Muscle layer of colon (tissue), 2 donors: ENCODE results near the gene RFXANK.
A peak's percentile ranks its signal among the peaks of the same experiment; 100 is the strongest.

ENCODE experiments used
- H3K27ac ChIP-seq: one replicate; pipeline ENCODE4 v1.7.0; 2013; ENCODE audit warnings: low read depth, mild to moderate bottlenecking, low read length, moderate library complexity
- H3K27me3 ChIP-seq, 2 donors: one replicate each; pipeline ENCODE4 v1.7.0; 2013; ENCODE audit warnings: low read length in 2 of 2, mild to moderate bottlenecking in 2 of 2; ENCODE audit not compliant: insufficient read depth in 2 of 2, control insufficient read depth in 1 of 2
- H3K36me3 ChIP-seq: one replicate; pipeline ENCODE4 v1.7.0; 2013; ENCODE audit warnings: mild to moderate bottlenecking, low read length; ENCODE audit not compliant: insufficient read depth
- H3K4me1 ChIP-seq: one replicate; pipeline ENCODE4 v1.7.0; 2013; ENCODE audit warnings: mild to moderate bottlenecking, low read length; ENCODE audit not compliant: insufficient read depth
- H3K4me3 ChIP-seq, 2 donors: one replicate each; pipeline ENCODE4 v1.7.0; 2013; ENCODE audit warnings: low read length in 2 of 2, low read depth in 1 of 2, mild to moderate bottlenecking in 1 of 2, moderate library complexity in 1 of 2
- H3K9ac ChIP-seq: one replicate; pipeline ENCODE4 v1.7.0; 2013; ENCODE audit warnings: low read length
- H3K9me3 ChIP-seq: one replicate; pipeline ENCODE4 v1.7.0; 2013; ENCODE audit warnings: mild to moderate bottlenecking, low read length
- donor health status: abdominal sarcoma.
- donor health status: Adenocarcinoma of cecum.

RFXANK gene

GRCh38 chr19:19224150-19224851, 32.2 kb downstream of the RFXANK start:
- no peak overlapping the region for H3K27ac ChIP-seq
- no peaks in the 10 kb centered on the region for H3K4me1 ChIP-seq
- peaks cover 13 to 43% of the 10 kb centered on the region in 2 donors for H3K27me3 ChIP-seq
- H3K9me3 ChIP-seq = no peaks in the 10 kb centered on the region
- no peaks in the 10 kb centered on the region for H3K36me3 ChIP-seq
- no peak overlapping the region for H3K9ac ChIP-seq
- no peak overlapping the region for H3K4me3 ChIP-seq

GRCh38 chr19:19224852-19225494, 32.9 kb downstream of the RFXANK start:
- Histone ChIP-seq H3K9ac (no peak overlapping the region), H3K27ac (no peak overlapping the region), H3K36me3 (no peaks in the 10 kb centered on the region), H3K27me3 (peaks cover 13 to 43% of the 10 kb centered on the region in 2 donors), H3K4me3 (peak overlapping the region in 1 of 2 donors; percentile 32), H3K4me1 (no peaks in the 10 kb centered on the region), H3K9me3 (no peaks in the 10 kb centered on the region)

- Histone ChIP-seq H3K4me3 (no peak overlapping the region), H3K36me3 (no peaks in the 10 kb centered on the region), H3K9me3 (no peaks in the 10 kb centered on the region), H3K9ac (no peak overlapping the region), H3K27me3 (peaks cover 13 to 43% of the 10 kb centered on the region in 2 donors), H3K27ac (no peak overlapping the region), H3K4me1 (no peaks in the 10 kb centered on the region)
These were observed 34.1 kb downstream of the RFXANK start for GRCh38 chr19:19226204-19226603.

GRCh38 chr19:19226663-19227062, 34.6 kb downstream of the RFXANK start:
- no peaks in the 10 kb centered on the region for H3K36me3 ChIP-seq
- H3K27me3 ChIP-seq = peaks cover 13 to 43% of the 10 kb centered on the region in 2 donors
- H3K9ac ChIP-seq = no peak overlapping the region
- no peaks in the 10 kb centered on the region for H3K9me3 ChIP-seq
- no peaks in the 10 kb centered on the region for H3K4me1 ChIP-seq
- H3K4me3 ChIP-seq = no peak overlapping the region
- no peak overlapping the region for H3K27ac ChIP-seq

- no peaks in the 10 kb centered on the region for H3K36me3 ChIP-seq
- no peaks in the 10 kb centered on the region for H3K4me1 ChIP-seq
- H3K27ac ChIP-seq = no peak overlapping the region
- peaks cover 13 to 43% of the 10 kb centered on the region in 2 donors for H3K27me3 ChIP-seq
- H3K9ac ChIP-seq = no peak overlapping the region
- no peaks in the 10 kb centered on the region for H3K9me3 ChIP-seq
- no peak overlapping the region for H3K4me3 ChIP-seq
These were observed 35.2 kb downstream of the RFXANK start for GRCh38 chr19:19227217-19227616.

- H3K27ac ChIP-seq = no peak overlapping the region
- peaks cover 5% of the 10 kb centered on the region for H3K9me3 ChIP-seq
- peaks cover 10 to 33% of the 10 kb centered on the region in 2 donors for H3K27me3 ChIP-seq
- no peak overlapping the region for H3K9ac ChIP-seq
- no peak overlapping the region for H3K4me3 ChIP-seq
- H3K36me3 ChIP-seq = no peaks in the 10 kb centered on the region
- H3K4me1 ChIP-seq = no peaks in the 10 kb centered on the region
These were observed 37.6 kb downstream of the RFXANK start for GRCh38 chr19:19229701-19230100.

- H3K27me3 ChIP-seq = peaks cover 0 to 20% of the 10 kb centered on the region in 2 donors
- H3K9me3 ChIP-seq = peaks cover 7% of the 10 kb centered on the region
- no peaks in the 10 kb centered on the region for H3K4me1 ChIP-seq
- no peak overlapping the region for H3K9ac ChIP-seq
- H3K36me3 ChIP-seq = no peaks in the 10 kb centered on the region
- no peak overlapping the region for H3K4me3 ChIP-seq
- H3K27ac ChIP-seq = no peak overlapping the region
These were observed 38.9 kb downstream of the RFXANK start for GRCh38 chr19:19230999-19231398.

GRCh38 chr19:19232261-19232721, 40.2 kb downstream of the RFXANK start:
- peaks cover 0 to 8% of the 10 kb centered on the region in 2 donors for H3K27me3 ChIP-seq
- H3K27ac ChIP-seq = no peak overlapping the region
- no peak overlapping the region for H3K9ac ChIP-seq
- no peaks in the 10 kb centered on the region for H3K4me1 ChIP-seq
- H3K4me3 ChIP-seq = no peak overlapping the region
- H3K36me3 ChIP-seq = no peaks in the 10 kb centered on the region
- peaks cover 7% of the 10 kb centered on the region for H3K9me3 ChIP-seq

- Histone ChIP-seq H3K4me3 (no peak overlapping the region), H3K9ac (no peak overlapping the region), H3K36me3 (no peaks in the 10 kb centered on the region), H3K4me1 (no peaks in the 10 kb centered on the region), H3K9me3 (peaks cover 7% of the 10 kb centered on the region), H3K27me3 (no peaks in the 10 kb centered on the region), H3K27ac (no peak overlapping the region)
These were observed 42.3 kb downstream of the RFXANK start for GRCh38 chr19:19234220-19234816.

GRCh38 chr19:19236173-19236572, 44.1 kb downstream of the RFXANK start:
- no peak overlapping the region for H3K27ac ChIP-seq
- H3K36me3 ChIP-seq = no peaks in the 10 kb centered on the region
- peaks cover 7% of the 10 kb centered on the region for H3K9me3 ChIP-seq
- H3K27me3 ChIP-seq = peaks cover 0 to 9% of the 10 kb centered on the region in 2 donors
- H3K4me3 ChIP-seq = no peak overlapping the region
- H3K4me1 ChIP-seq = no peaks in the 10 kb centered on the region
- H3K9ac ChIP-seq = no peak overlapping the region

GRCh38 chr19:19238126-19238894, 46.3 kb downstream of the RFXANK start:
- H3K27ac ChIP-seq = no peak overlapping the region
- no peaks in the 10 kb centered on the region for H3K36me3 ChIP-seq

More at GRCh38 chr19:19238126-19238894, 46.3 kb downstream of the RFXANK start:
- Histone ChIP-seq H3K27me3 (peaks cover 0 to 9% of the 10 kb centered on the region in 2 donors), H3K9ac (no peak overlapping the region), H3K4me1 (no peaks in the 10 kb centered on the region), H3K9me3 (peaks cover 7% of the 10 kb centered on the region), H3K4me3 (no peak overlapping the region)
